Neural crest cell (in vitro differentiated cells): ENCODE data around the gene KCNMA1. TPM values are rescaled to one million over a fixed set of nuclear protein-coding genes. Genes with fewer than 3 reads are reported as not detected.
A peak's percentile ranks its signal among the peaks of the same experiment; 100 is the strongest.

Experiments used
- DNase-seq: peaks from one replicate; pipeline ENCODE4 v3.0.0; 2021; ENCODE audit warnings: low read depth, mixed read lengths, low spot score
- H3K27ac Mint-ChIP-seq: one replicate; pipeline ENCODE4 v1.8.0; 2021; ENCODE audit warnings: mild to moderate bottlenecking, mixed read lengths; ENCODE audit not compliant: unreplicated experiment
- H3K27me3 Mint-ChIP-seq: 2 replicates; pipeline ENCODE4 v1.8.0; 2021; ENCODE audit warnings: low read depth, mild to moderate bottlenecking, mixed read lengths
- H3K36me3 Mint-ChIP-seq: 2 replicates; pipeline ENCODE4 v1.8.0; 2021; ENCODE audit warnings: low read depth, mild to moderate bottlenecking, mixed read lengths
- H3K4me1 Mint-ChIP-seq: 2 replicates; pipeline ENCODE4 v1.8.0; 2021; ENCODE audit warnings: mixed read lengths
- H3K4me3 Mint-ChIP-seq: one replicate; pipeline ENCODE4 v1.8.0; 2021; ENCODE audit warnings: mild to moderate bottlenecking, mixed read lengths
- H3K9me3 Mint-ChIP-seq: 2 replicates; pipeline ENCODE4 v1.8.0; 2021; ENCODE audit warnings: mixed read lengths
- CTCF ChIP-seq: fragments of 200-600 bp; sonication (generic); conservative IDR thresholded peaks from 2 replicates; pipeline ENCODE4 v1.5.0; 2021; ENCODE audit warnings: antibody characterized with exemption, mild to moderate bottlenecking
- total RNA-seq: library from RNA; stranded (reverse); gene quantifications from 2 replicates; pipeline ENCODE4 v1.2.1, GENCODE V29; 2021

The KCNMA1 gene
- total RNA-seq, 1 donor from 2014 or later, result 1.7 TPM

DNA sequence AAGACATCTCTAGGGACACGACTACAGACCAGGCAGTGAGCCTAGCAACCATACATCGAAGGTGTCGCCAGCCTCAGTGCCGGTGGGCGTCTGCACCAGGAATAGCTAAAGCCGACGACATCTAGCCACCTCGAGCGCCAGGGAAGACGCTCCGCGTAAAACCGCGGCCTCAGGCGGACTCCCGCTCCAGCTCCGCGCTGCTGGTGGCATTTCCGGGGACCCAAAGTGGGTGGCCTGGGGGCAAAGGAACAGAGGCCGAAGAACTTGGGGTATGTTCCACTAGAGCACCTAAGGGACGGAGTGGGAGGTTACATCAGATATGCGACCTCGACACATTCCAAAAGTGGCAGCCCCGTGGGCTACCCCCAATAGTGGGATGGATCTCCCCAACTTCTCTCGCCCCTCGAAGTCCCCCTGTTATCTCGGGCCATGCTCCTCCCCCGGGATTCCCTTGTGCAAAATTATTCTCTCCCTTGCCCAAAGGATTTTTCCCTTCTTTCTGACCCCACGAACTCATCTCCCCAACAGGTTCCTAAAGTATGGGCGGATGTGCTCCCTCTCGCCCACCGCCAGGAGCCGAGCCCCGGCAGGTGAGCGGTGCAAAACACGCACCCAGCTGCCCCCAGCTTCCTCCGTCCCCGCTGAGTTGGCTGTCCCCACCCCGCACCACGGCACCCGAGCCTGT is 1.2 kb downstream of the KCNMA1 start:
- DNase-seq, result no peak
- H3K27me3 Mint-ChIP-seq, result peaks cover 89% of the 10 kb centered on the region

GRCh38 chr10:77635402-77636227 is 2.0 kb downstream of the KCNMA1 start:
- peaks cover 2% of the 10 kb centered on the region for H3K36me3 Mint-ChIP-seq
- TF ChIP-seq CTCF, result no peak
- H3K27me3 Mint-ChIP-seq, result peaks cover 81% of the 10 kb centered on the region
- peak overlapping the region; percentile 87 for H3K4me3 Mint-ChIP-seq
- peaks cover 8% of the 10 kb centered on the region for H3K4me1 Mint-ChIP-seq
- H3K9me3 Mint-ChIP-seq, result no peaks in the 10 kb centered on the region
- no peak for DNase-seq
- H3K27ac Mint-ChIP-seq, result no peak overlapping the region

More for the DNA sequence above, 1.2 kb downstream of the KCNMA1 start:
- Mint-ChIP-seq H3K4me3 (peak overlapping the region; percentile 87), H3K4me1 (peaks cover 8% of the 10 kb centered on the region), H3K36me3 (peaks cover 2% of the 10 kb centered on the region), H3K27ac (no peak overlapping the region), H3K9me3 (no peaks in the 10 kb centered on the region)
- TF ChIP-seq CTCF, result peak; percentile 12

DNA sequence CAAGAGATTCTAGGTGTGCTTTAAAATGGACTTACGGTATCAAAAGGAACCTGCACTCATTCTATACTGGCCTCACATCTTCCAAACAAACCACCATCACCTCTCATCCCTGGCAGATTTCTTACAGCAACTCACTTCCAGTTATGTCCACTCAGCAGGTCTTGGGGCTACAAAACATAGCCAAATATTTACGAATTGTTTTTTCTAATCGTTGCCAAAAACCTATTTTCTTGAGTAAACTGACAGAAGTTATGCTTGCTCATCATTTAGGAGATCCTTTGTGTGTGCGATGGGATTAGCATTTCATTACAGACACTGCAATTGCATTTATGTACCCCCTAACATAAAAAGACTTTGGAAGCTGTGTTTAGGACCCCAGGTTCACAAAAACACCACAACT is 2.7 kb downstream of the KCNMA1 start:
- Mint-ChIP-seq H3K27me3 (peaks cover 74% of the 10 kb centered on the region), H3K27ac (no peak overlapping the region), H3K36me3 (peaks cover 2% of the 10 kb centered on the region), H3K9me3 (no peaks in the 10 kb centered on the region), H3K4me3 (peak overlapping the region; percentile 87), H3K4me1 (peaks cover 8% of the 10 kb centered on the region)
- no peak for DNase-seq
- no peak for TF ChIP-seq CTCF

- Mint-ChIP-seq H3K36me3 (peaks cover 2% of the 10 kb centered on the region), H3K27ac (no peak overlapping the region), H3K27me3 (peaks cover 65% of the 10 kb centered on the region), H3K4me3 (no peak overlapping the region), H3K4me1 (peaks cover 8% of the 10 kb centered on the region), H3K9me3 (no peaks in the 10 kb centered on the region)
- DNase-seq, result no peak
- TF ChIP-seq CTCF, result no peak
Observed at GRCh38 chr10:77633376-77633775, 4.2 kb downstream of the KCNMA1 start.

DNA sequence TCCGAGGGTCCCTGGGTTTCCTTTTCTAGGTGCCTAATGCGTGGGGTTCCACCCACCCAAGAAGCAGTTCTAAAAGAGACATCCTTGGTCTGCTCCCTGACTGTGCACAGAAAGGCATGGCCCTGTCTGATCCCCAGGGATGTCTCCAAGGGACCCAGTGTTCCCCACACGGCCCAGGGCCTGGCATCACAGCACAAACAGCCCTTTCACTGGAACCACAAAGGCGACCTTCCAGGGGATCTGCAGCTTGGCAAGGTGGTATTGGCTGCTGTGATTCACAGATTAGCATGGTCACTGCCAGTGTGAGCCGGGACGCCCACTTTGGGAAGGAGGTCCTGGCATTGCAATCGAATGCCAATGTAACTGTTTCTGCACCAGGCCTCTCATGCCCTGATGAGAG is 6.4 kb downstream of the KCNMA1 start:
- no peak for TF ChIP-seq CTCF
- no peak for DNase-seq
- H3K27me3 Mint-ChIP-seq, result peaks cover 50% of the 10 kb centered on the region
- no peak overlapping the region for H3K27ac Mint-ChIP-seq
- H3K9me3 Mint-ChIP-seq, result no peaks in the 10 kb centered on the region
- H3K4me1 Mint-ChIP-seq, result no peaks in the 10 kb centered on the region
- peaks cover 2% of the 10 kb centered on the region for H3K36me3 Mint-ChIP-seq
- no peak overlapping the region for H3K4me3 Mint-ChIP-seq
